Upper lobe of left lung (tissue), 6 donors: ENCODE measurements around the gene OR8B4. TPM values are rescaled to one million over a fixed set of nuclear protein-coding genes. Genes with fewer than 3 reads are reported as not detected.
A peak's percentile ranks its signal among the peaks of the same experiment; 100 is the strongest.
"Not testable (repeated sequence)": the region's sequence is repeated elsewhere in the genome, so short reads cannot be mapped to it uniquely, and the experiment has no call there.

Experiments
- ATAC-seq, 2 donors: fragments of 200-7000 bp; cut with Tn5 transposase; one replicate each; pipeline ENCODE4 v1.9.1; 2022; ENCODE audit warnings: mild to moderate bottlenecking in 2 of 2, moderate library complexity in 2 of 2; ENCODE audit not compliant: low FRiP score in 2 of 2
- DNase-seq, 2 donors: peaks; one replicate each; pipeline ENCODE4 v3.0.0-alpha.2; 2019 to 2020
- H3K27ac ChIP-seq, 4 donors: fragments of 200-600 bp; sonication (generic); one replicate each; pipeline ENCODE4 v1.5.1; 2016 to 2019
- H3K27me3 ChIP-seq, 4 donors: fragments of 200-600 bp; sonication (generic); one replicate each; pipeline ENCODE4 v1.5.1; 2017 to 2019
- H3K36me3 ChIP-seq, 4 donors: fragments of 200-600 bp; sonication (generic); one replicate each; pipeline ENCODE4 v1.5.1; 2016 to 2019
- H3K4me1 ChIP-seq, 4 donors: fragments of 200-600 bp; sonication (generic); one replicate each; pipeline ENCODE4 v1.5.1; 2018 to 2019
- H3K4me3 ChIP-seq, 4 donors: fragments of 200-600 bp; sonication (generic); one replicate each; pipeline ENCODE4 v1.5.1; 2017 to 2019; ENCODE audit warnings: mild to moderate bottlenecking in 2 of 4, moderate library complexity in 1 of 4
- H3K9me3 ChIP-seq, 4 donors: fragments of 200-600 bp; sonication (generic); one replicate each; pipeline ENCODE4 v1.5.1; 2018 to 2019
- EP300 ChIP-seq, 4 donors: sonication (generic); formaldehyde crosslinking; IDR thresholded peaks; one replicate each; pipeline ENCODE4 v1.5.1; 2017; ENCODE audit warnings: antibody characterized with exemption in 4 of 4, control low read depth in 2 of 4
- POLR2A ChIP-seq, 4 donors: fragments of 450-650 bp; IDR thresholded peaks; one replicate each; pipeline ENCODE4 v1.5.1; 2016 to 2017; ENCODE audit warnings: antibody characterized with exemption in 4 of 4, mild to moderate bottlenecking in 2 of 4
- POLR2AphosphoS5 ChIP-seq, 2 donors: sonication (generic); formaldehyde crosslinking; IDR thresholded peaks; one replicate each; pipeline ENCODE4 v1.5.1; 2017; ENCODE audit warnings: antibody characterized with exemption in 2 of 2
- WGBS, 2 donors: methylation state at CpG; one replicate each; pipeline ENCODE4 v1.1.5; 2017 to 2018; 5-methylcytosine and 5-hydroxymethylcytosine counted together
- total RNA-seq, 6 donors: library from RNA; depleted of rRNA in 4 of 6; stranded (reverse); fragments of >200 nt in 4 of 6; gene quantifications; one replicate each; pipeline versions ENCODE4 v1.1.0 to v1.2.1, GENCODE V29; 2016 to 2021
- TF ChIP-seq, protein P1 (sequence below), 6 experiments: fragments of 450-650 bp in 4 of 6; fragments of 200-600 bp in 2 of 6; sonication (generic) in 2 of 6; IDR thresholded peaks; one replicate each; pipeline ENCODE4 v1.5.1; 2016 to 2019; ENCODE audit warnings: antibody characterized with exemption in 6 of 6
- donor health status: DM: no; HTN: no; CAD: no; lungs with moderate emphysema.
- donor health status: DM: no; HTN: yes; CAD: no; lungs with severe emphysema.

Gene OR8B4
- total RNA-seq, 6 donors from 2014 or later, result not detected

DNA sequence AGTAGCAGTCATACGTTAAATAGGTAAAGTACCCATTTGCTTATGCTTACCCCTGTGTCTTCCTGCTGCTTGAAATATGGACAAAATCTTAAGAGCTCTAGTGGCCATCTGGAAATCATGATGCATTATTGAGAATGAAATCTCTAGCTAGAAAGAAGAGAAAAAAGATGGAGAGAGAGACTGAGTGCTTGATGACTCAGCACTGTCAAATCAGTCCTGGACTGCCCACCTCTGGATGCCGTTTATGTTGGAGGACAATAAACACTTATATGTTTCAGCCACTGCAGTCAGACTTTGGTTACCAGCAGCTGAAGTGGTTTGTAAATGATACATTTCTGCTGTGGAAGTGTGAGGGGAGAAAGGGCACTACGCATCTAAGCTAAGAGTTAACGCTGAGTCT is 3.6 kb downstream of the OR8B4 start:
- no peak overlapping the region for H3K27ac ChIP-seq
- H3K36me3 ChIP-seq, result no peaks in the 10 kb centered on the region
- TF ChIP-seq EP300 (IDR thresholded peaks at IDR 0.05), result no peak
- TF ChIP-seq, protein P1, sequence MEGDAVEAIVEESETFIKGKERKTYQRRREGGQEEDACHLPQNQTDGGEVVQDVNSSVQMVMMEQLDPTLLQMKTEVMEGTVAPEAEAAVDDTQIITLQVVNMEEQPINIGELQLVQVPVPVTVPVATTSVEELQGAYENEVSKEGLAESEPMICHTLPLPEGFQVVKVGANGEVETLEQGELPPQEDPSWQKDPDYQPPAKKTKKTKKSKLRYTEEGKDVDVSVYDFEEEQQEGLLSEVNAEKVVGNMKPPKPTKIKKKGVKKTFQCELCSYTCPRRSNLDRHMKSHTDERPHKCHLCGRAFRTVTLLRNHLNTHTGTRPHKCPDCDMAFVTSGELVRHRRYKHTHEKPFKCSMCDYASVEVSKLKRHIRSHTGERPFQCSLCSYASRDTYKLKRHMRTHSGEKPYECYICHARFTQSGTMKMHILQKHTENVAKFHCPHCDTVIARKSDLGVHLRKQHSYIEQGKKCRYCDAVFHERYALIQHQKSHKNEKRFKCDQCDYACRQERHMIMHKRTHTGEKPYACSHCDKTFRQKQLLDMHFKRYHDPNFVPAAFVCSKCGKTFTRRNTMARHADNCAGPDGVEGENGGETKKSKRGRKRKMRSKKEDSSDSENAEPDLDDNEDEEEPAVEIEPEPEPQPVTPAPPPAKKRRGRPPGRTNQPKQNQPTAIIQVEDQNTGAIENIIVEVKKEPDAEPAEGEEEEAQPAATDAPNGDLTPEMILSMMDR (IDR thresholded peaks at IDR 0.05), result no peak
- no peak for TF ChIP-seq POLR2A (IDR thresholded peaks at IDR 0.05)
- no peak for TF ChIP-seq POLR2AphosphoS5 (IDR thresholded peaks at IDR 0.05)
- 70 to 79% methylated on average over 4 of the region's 4 CpGs for WGBS, 2 donors
- no peaks in the 10 kb centered on the region for H3K9me3 ChIP-seq
- no peak for DNase-seq
- no peaks in the 10 kb centered on the region for H3K27me3 ChIP-seq
- H3K4me3 ChIP-seq, result no peak overlapping the region
- no peak for ATAC-seq
- no peaks in the 10 kb centered on the region for H3K4me1 ChIP-seq

GRCh38 chr11:124415356-124415923 is 9.2 kb downstream of the OR8B4 start:
- Histone ChIP-seq H3K27ac (no peak overlapping the region), H3K4me3 (no peak overlapping the region), H3K9me3 (no peaks in the 10 kb centered on the region), H3K4me1 (no peaks in the 10 kb centered on the region), H3K36me3 (no peaks in the 10 kb centered on the region), H3K27me3 (no peaks in the 10 kb centered on the region)
- DNase-seq (no peak), ATAC-seq (no peak)
- no peak for TF ChIP-seq POLR2A (IDR thresholded peaks at IDR 0.05)
- TF ChIP-seq, protein P1 (IDR thresholded peaks at IDR 0.05), result peak in 4 of 6 experiments; percentile 32 to 63 (median 38)
- WGBS, 2 donors, result 17 to 18% methylated on average over 5 of the region's 5 CpGs

DNA sequence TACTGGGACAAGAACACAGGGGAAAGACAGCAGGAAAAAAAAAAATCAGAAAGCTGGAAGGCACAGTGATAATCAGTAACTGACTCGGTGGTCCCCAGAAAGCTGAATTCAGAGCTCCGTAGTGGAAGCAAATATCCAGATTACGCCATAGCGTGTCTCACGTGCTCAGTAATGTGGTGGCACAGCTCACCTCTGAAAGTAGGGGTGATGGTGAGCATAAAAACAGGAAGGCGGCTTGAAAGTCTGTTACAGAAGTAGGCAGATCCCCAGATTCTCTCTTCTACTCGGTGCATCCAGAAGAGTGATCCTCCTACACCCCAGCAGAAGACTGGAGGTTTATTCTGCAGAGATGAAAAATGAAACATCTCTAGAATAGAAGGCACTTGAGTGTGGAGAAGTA is 14.8 kb downstream of the OR8B4 start:
- WGBS, 2 donors, result 81 to 84% methylated on average over 7 of the region's 7 CpGs

DNA sequence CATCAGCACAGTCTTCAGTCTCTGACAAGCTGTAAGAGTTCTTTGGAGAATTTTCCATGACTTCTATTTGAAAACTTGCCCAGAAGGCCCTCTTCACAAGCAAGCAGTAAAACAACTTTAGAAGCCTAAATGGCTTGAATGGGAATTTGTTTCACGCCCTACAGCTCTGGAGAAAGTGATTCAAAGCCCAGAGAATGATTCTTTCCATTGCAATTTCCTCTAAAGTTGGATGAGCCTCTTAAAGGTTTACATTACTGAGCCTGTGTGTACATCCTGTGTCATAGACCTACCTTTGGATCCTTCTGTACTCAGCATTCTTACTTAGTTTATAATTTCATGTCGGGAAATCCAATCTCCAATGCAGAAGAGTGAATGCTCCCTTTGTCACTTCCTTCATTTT is 19.1 kb downstream of the OR8B4 start:
- WGBS, 2 donors, result 60 to 68% methylated on average over 2 of the region's 2 CpGs
- no peaks in the 10 kb centered on the region for H3K4me1 ChIP-seq
- no peaks in the 10 kb centered on the region for H3K36me3 ChIP-seq

More for the DNA sequence above, 14.8 kb downstream of the OR8B4 start:
- no peaks in the 10 kb centered on the region for H3K9me3 ChIP-seq
- no peak overlapping the region for H3K4me3 ChIP-seq
- no peaks in the 10 kb centered on the region for H3K36me3 ChIP-seq
- H3K27ac ChIP-seq, result no peak overlapping the region
- DNase-seq (no peak), ATAC-seq (no peak)
- H3K4me1 ChIP-seq, result no peaks in the 10 kb centered on the region
- TF ChIP-seq, protein P1 (IDR thresholded peaks at IDR 0.05), result no peak
- H3K27me3 ChIP-seq, result no peaks in the 10 kb centered on the region

DNA sequence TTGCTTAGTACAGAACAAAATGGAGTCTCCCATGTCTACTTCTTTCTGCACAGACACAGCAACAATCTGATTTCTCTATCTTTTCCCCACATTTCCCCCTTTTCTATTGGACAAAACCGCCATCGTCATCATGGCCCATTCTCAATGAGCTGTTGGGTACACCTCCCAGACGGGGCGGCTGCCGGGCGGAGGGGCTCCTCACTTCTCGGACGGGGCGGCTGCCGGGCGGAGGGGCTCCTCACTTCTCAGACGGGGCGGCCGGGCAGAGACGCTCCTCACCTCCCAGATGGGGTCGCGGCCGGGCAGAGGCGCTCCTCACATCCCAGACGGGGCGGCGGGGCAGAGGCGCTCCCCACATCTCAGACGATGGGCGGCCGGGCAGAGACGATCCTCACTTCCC is 21.5 kb downstream of the OR8B4 start:
- 87 to 97% methylated on average over 5 to 24 of the region's 27 CpGs for WGBS, 2 donors
- H3K27ac ChIP-seq, H3K4me3 ChIP-seq, H3K4me1 ChIP-seq, H3K27me3 ChIP-seq, H3K9me3 ChIP-seq, ATAC-seq, H3K36me3 ChIP-seq: not testable (repeated sequence)
- DNase-seq, result peak in 1 of 2 donors; percentile 57

More for the DNA sequence above, 19.1 kb downstream of the OR8B4 start:
- no peak for DNase-seq
- H3K9me3 ChIP-seq, result no peaks in the 10 kb centered on the region
- TF ChIP-seq EP300 (IDR thresholded peaks at IDR 0.05) (no peak), POLR2AphosphoS5 (IDR thresholded peaks at IDR 0.05) (no peak), POLR2A (IDR thresholded peaks at IDR 0.05) (no peak)
- TF ChIP-seq, protein P1 (IDR thresholded peaks at IDR 0.05), result no peak
- H3K27me3 ChIP-seq, result no peaks in the 10 kb centered on the region
- H3K27ac ChIP-seq, result no peak overlapping the region
- no peak overlapping the region for H3K4me3 ChIP-seq
- no peak for ATAC-seq
